ENCODE results near the gene GHRH. TPM values are rescaled to one million over a fixed set of nuclear protein-coding genes. Genes with fewer than 3 reads are reported as not detected.

The GHRH gene
- total RNA-seq, 1 donor from 2014 or later: not detected

GRCh38 chr20:37288091-37288490, 26.5 kb upstream of the GHRH start:
- DNase-seq (ENCODE audit: low read depth): no peak
- H3K4me3 ChIP-seq (ENCODE audit: low read depth, low read length): no peak overlapping the region
- no peaks in the 10 kb centered on the region for H3K36me3 ChIP-seq (ENCODE audit: control insufficient read depth, insufficient read depth, low read length)
- no peaks in the 10 kb centered on the region for H3K27me3 ChIP-seq (ENCODE audit: control insufficient read depth, insufficient read depth, low read length)
- no peak for TF ChIP-seq CTCF (IDR thresholded peaks at IDR 0.05; ENCODE audit: insufficient read depth, low read length, poor library complexity, severe bottlenecking)

DNA sequence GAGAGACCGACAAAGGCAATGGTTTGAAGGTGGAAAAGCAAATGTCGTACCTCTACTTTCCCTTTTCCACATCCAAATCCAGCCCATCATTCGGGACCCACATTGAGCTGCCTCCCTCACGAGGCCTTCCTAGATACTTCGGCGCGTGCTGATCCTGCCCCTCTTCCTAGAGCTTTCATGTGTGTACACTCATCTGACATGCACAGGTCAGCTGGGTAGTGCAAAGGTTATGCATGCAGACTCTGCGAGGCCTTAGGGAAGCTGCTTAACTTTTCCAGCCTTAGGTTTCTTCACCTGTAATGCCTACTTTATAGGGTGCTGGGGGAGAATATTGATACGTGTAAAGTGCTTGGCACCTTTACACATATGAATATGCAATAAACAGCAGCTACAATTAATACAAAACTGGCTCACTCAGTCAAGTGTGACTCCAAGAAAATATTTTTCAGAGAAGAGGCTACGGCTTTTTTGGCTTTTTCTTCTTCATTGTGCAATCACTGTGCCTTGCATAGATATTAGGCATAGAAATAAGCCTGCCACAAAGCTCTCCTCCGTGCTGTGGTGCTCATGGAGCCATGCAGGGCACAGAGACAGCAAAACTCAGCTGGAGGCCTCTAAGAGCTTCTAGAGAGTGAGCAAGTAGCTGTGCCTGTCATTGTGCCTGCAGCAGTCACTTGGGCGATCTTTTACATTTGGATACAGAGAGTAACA, 24.2 kb upstream of the GHRH start:
- no peak for TF ChIP-seq CTCF (IDR thresholded peaks at IDR 0.05; ENCODE audit: insufficient read depth, low read length, poor library complexity, severe bottlenecking)
- no peaks in the 10 kb centered on the region for H3K36me3 ChIP-seq (ENCODE audit: control insufficient read depth, insufficient read depth, low read length)
- H3K4me3 ChIP-seq (ENCODE audit: low read depth, low read length): no peak overlapping the region
- no peak for DNase-seq (ENCODE audit: low read depth)
- H3K27me3 ChIP-seq (ENCODE audit: control insufficient read depth, insufficient read depth, low read length): no peaks in the 10 kb centered on the region

DNA sequence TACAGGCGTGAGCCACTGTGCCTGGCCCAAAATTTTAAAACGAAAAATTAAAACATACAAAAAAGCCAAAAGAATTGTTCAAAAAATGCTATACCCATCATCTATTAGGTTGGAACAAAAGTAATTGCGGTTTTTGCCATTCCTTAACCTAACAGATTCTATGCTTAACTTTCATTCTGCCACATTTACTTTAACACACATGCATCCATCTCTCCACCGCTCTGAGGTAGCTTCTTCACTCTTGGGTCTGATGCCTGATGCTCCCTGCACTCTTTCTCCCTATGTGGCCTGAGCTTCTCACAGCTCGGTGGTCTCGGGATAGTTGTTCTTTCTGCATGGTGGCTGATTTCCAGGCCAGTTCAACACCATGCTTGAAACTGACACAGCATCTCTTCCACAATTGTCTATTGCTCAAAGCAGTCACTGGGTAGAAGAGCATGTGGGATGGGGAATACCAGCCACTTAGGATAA, 23.1 kb upstream of the GHRH start:
- no peak for TF ChIP-seq CTCF (IDR thresholded peaks at IDR 0.05; ENCODE audit: insufficient read depth, low read length, poor library complexity, severe bottlenecking)
- H3K36me3 ChIP-seq (ENCODE audit: control insufficient read depth, insufficient read depth, low read length): no peaks in the 10 kb centered on the region
- no peak for DNase-seq (ENCODE audit: low read depth)

GRCh38 chr20:37283530-37284195, 22.0 kb upstream of the GHRH start:
- Histone ChIP-seq H3K36me3 (ENCODE audit: control insufficient read depth, insufficient read depth, low read length) (no peaks in the 10 kb centered on the region), H3K27me3 (ENCODE audit: control insufficient read depth, insufficient read depth, low read length) (no peaks in the 10 kb centered on the region), H3K4me3 (ENCODE audit: low read depth, low read length) (no peak overlapping the region)
- TF ChIP-seq CTCF (IDR thresholded peaks at IDR 0.05; ENCODE audit: insufficient read depth, low read length, poor library complexity, severe bottlenecking): no peak
- DNase-seq (ENCODE audit: low read depth): no peak

More for the DNA sequence above, 23.1 kb upstream of the GHRH start:
- H3K4me3 ChIP-seq (ENCODE audit: low read depth, low read length): no peak overlapping the region
- H3K27me3 ChIP-seq (ENCODE audit: control insufficient read depth, insufficient read depth, low read length): no peaks in the 10 kb centered on the region

DNA sequence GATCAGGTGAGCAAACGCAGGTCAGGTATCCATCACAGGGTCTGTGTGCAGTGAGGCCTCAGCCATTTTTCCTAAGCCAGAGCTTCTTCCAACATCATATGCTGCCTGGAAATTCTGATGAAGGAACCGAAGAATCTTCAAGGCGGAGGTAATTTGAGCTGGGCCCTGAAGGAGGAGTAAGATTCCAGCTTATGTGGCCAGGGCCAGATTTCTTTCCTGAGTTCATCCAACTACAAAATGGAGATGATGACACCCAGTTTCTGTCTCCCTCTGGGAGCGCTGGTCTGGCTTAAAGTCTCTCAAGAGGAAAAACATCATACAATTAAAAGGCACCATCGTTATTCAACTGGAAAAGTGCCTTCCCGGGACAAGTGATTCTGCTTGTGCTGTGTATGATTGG, 20.9 kb upstream of the GHRH start:
- H3K27me3 ChIP-seq (ENCODE audit: control insufficient read depth, insufficient read depth, low read length): no peaks in the 10 kb centered on the region
- peak; percentile 44 for TF ChIP-seq CTCF (IDR thresholded peaks at IDR 0.05; ENCODE audit: insufficient read depth, low read length, poor library complexity, severe bottlenecking)
- peak; percentile 16 for DNase-seq (ENCODE audit: low read depth)
- no peaks in the 10 kb centered on the region for H3K36me3 ChIP-seq (ENCODE audit: control insufficient read depth, insufficient read depth, low read length)
- H3K4me3 ChIP-seq (ENCODE audit: low read depth, low read length): no peak overlapping the region

All from kidney epithelial cell (primary cell).